Bronchial epithelial cell (primary cell): ENCODE measurements around the gene SLAIN1. TPM values are rescaled to one million over a fixed set of nuclear protein-coding genes. Genes with fewer than 3 reads are reported as not detected.

Experiments used
- DNase-seq: peaks from one replicate; pipeline ENCODE4 v3.0.0-alpha.2; 2010; ENCODE audit warnings: low read depth
- FAIRE-seq: peaks from 2 replicates; lab custom pipeline; 2011; peaks lifted over from hg19 to GRCh38; lab: Jason Lieb, UNC
- H3K27me3 ChIP-seq: 2 replicates; pipeline ENCODE4 v1.5.1; 2011; ENCODE audit warnings: low read length; ENCODE audit not compliant: control insufficient read depth, insufficient read depth
- H3K36me3 ChIP-seq: 2 replicates; pipeline ENCODE4 v1.5.1; 2011; ENCODE audit warnings: low read length; ENCODE audit not compliant: control insufficient read depth, insufficient read depth
- H3K4me3 ChIP-seq: 2 replicates; pipeline ENCODE4 v1.5.1; 2011; ENCODE audit warnings: mild to moderate bottlenecking, low read depth, low read length, control low read depth
- CTCF ChIP-seq: IDR thresholded peaks from 2 replicates; pipeline ENCODE4 v1.5.1; 2011; ENCODE audit warnings: mild to moderate bottlenecking, moderate library complexity, low read length, control low read depth, inconsistent platforms; ENCODE audit not compliant: insufficient read depth, severe bottlenecking
- total RNA-seq: library from RNA; depleted of rRNA; stranded (reverse); fragments of >200 nt; gene quantifications from 2 replicates; pipeline ENCODE4 v1.2.1, GENCODE V29; 2014

The SLAIN1 gene
- total RNA-seq, 1 donor from 2014 or later = under 0.01 TPM

- DNase-seq (no peak), FAIRE-seq (no peak)
- Histone ChIP-seq H3K27me3 (peaks cover 24% of the 10 kb centered on the region), H3K4me3 (no peak overlapping the region), H3K36me3 (no peaks in the 10 kb centered on the region)
- no peak for TF ChIP-seq CTCF
Observed at GRCh38 chr13:77696006-77696878, 1.2 kb upstream of the SLAIN1 start.

- H3K27me3 ChIP-seq = peaks cover 24% of the 10 kb centered on the region
- H3K36me3 ChIP-seq = no peaks in the 10 kb centered on the region
- FAIRE-seq (no peak), DNase-seq (no peak)
- TF ChIP-seq CTCF = no peak
- H3K4me3 ChIP-seq = no peak overlapping the region
Observed at GRCh38 chr13:77696879-77697216, 639 bp upstream of the SLAIN1 start.

- DNase-seq (no peak), FAIRE-seq (no peak)
- Histone ChIP-seq H3K27me3 (peaks cover 24% of the 10 kb centered on the region), H3K36me3 (no peaks in the 10 kb centered on the region), H3K4me3 (peak overlapping the region; percentile 27)
- no peak for TF ChIP-seq CTCF
Observed at GRCh38 chr13:77698201-77699058, 943 bp downstream of the SLAIN1 start.

GRCh38 chr13:77699059-77699680, 1.7 kb downstream of the SLAIN1 start:
- no peak for TF ChIP-seq CTCF
- Histone ChIP-seq H3K36me3 (no peaks in the 10 kb centered on the region), H3K27me3 (peaks cover 24% of the 10 kb centered on the region), H3K4me3 (no peak overlapping the region)
- FAIRE-seq (no peak), DNase-seq (no peak)

- H3K4me3 ChIP-seq = no peak overlapping the region
- FAIRE-seq (no peak), DNase-seq (no peak)
- peaks cover 18% of the 10 kb centered on the region for H3K27me3 ChIP-seq
- H3K36me3 ChIP-seq = no peaks in the 10 kb centered on the region
- TF ChIP-seq CTCF = no peak
Observed at GRCh38 chr13:77701305-77701704, 3.8 kb downstream of the SLAIN1 start.
